Trophoblast cell (in vitro differentiated cells and primary cell): ENCODE measurements around the gene CSTF3.

Source experiments
- DNase-seq, 2 donors: peaks; one replicate each; pipeline ENCODE4 v3.0.0-alpha.2; 2016
- H2AFZ ChIP-seq: 2 replicates; pipeline ENCODE4 v1.6.1; 2013; ENCODE audit warnings: low read length, moderate library complexity, mild to moderate bottlenecking; ENCODE audit not compliant: insufficient read depth, poor library complexity
- H2AK5ac ChIP-seq: 2 replicates; pipeline ENCODE4 v1.6.1; 2013; ENCODE audit warnings: mild to moderate bottlenecking, low read length
- H2BK120ac ChIP-seq: 2 replicates; pipeline ENCODE4 v1.6.1; 2013; ENCODE audit warnings: low read length, mild to moderate bottlenecking, moderate library complexity; ENCODE audit not compliant: insufficient read depth, poor library complexity
- H2BK12ac ChIP-seq: 2 replicates; pipeline ENCODE4 v1.6.1; 2013; ENCODE audit warnings: mild to moderate bottlenecking, low read length, moderate library complexity
- H2BK5ac ChIP-seq: 2 replicates; pipeline ENCODE4 v1.6.1; 2013; ENCODE audit warnings: low read length, low read depth, moderate library complexity, mild to moderate bottlenecking; ENCODE audit not compliant: poor library complexity
- H3K14ac ChIP-seq: 2 replicates; pipeline ENCODE4 v1.6.1; 2013; ENCODE audit warnings: mild to moderate bottlenecking, low read length
- H3K18ac ChIP-seq: 2 replicates; pipeline ENCODE4 v1.6.1; 2013; ENCODE audit warnings: mild to moderate bottlenecking, low read length
- H3K23ac ChIP-seq: 2 replicates; pipeline ENCODE4 v1.6.1; 2013; ENCODE audit warnings: low read length
- H3K27ac ChIP-seq: 2 replicates; pipeline ENCODE4 v1.5.1; 2013; ENCODE audit warnings: low read depth, mild to moderate bottlenecking, inconsistent platforms, low read length, moderate library complexity
- H3K27me3 ChIP-seq: 2 replicates; pipeline ENCODE4 v1.6.1; 2013; ENCODE audit warnings: inconsistent platforms, mild to moderate bottlenecking, low read length, moderate library complexity; ENCODE audit not compliant: insufficient read depth
- H3K36me3 ChIP-seq, 2 experiments: 1 replicate in 1 of 2; 2 replicates in 1 of 2; pipeline ENCODE4 v1.6.1; 2013; ENCODE audit warnings: low read length in 2 of 2, mild to moderate bottlenecking in 2 of 2, moderate library complexity in 1 of 2; ENCODE audit not compliant: insufficient read depth in 2 of 2, control insufficient read depth in 1 of 2
- H3K4ac ChIP-seq: 2 replicates; pipeline ENCODE4 v1.6.1; 2013; ENCODE audit warnings: low read depth, mild to moderate bottlenecking, low read length, moderate library complexity
- H3K4me1 ChIP-seq, 2 experiments: 1 replicate in 1 of 2; 2 replicates in 1 of 2; pipeline ENCODE4 v1.6.1; 2013; ENCODE audit warnings: low read length in 2 of 2, mild to moderate bottlenecking in 2 of 2, moderate library complexity in 1 of 2; ENCODE audit not compliant: insufficient read depth in 2 of 2, control insufficient read depth in 1 of 2
- H3K4me2 ChIP-seq: 2 replicates; pipeline ENCODE4 v1.6.1; 2013; ENCODE audit warnings: inconsistent platforms, mild to moderate bottlenecking, low read length, moderate library complexity
- H3K4me3 ChIP-seq: 2 replicates; pipeline ENCODE4 v1.5.1; 2013; ENCODE audit warnings: mild to moderate bottlenecking, low read depth, low read length, inconsistent platforms
- H3K79me1 ChIP-seq: one replicate; pipeline ENCODE4 v1.6.1; 2013; ENCODE audit warnings: low read length
- H3K79me2 ChIP-seq: 2 replicates; pipeline ENCODE4 v1.6.1; 2013; ENCODE audit warnings: low read length, mild to moderate bottlenecking; ENCODE audit not compliant: control insufficient read depth, insufficient read depth, poor library complexity
- H3K9ac ChIP-seq: 2 replicates; pipeline ENCODE4 v1.6.1; 2013; ENCODE audit warnings: mild to moderate bottlenecking, low read length
- H3K9me3 ChIP-seq: 2 replicates; pipeline ENCODE4 v1.6.1; 2013; ENCODE audit warnings: low read depth, mild to moderate bottlenecking, control low read depth, inconsistent platforms, low read length; ENCODE audit not compliant: insufficient read depth
- H4K12ac ChIP-seq: 2 replicates; pipeline ENCODE4 v1.6.1; 2013; ENCODE audit warnings: low read depth, mild to moderate bottlenecking, low read length, moderate library complexity
- H4K8ac ChIP-seq: 2 replicates; pipeline ENCODE4 v1.6.1; 2013; ENCODE audit warnings: low read depth, mild to moderate bottlenecking, low read length, moderate library complexity
- H4K91ac ChIP-seq: one replicate; pipeline ENCODE4 v1.6.1; 2013; ENCODE audit warnings: low read depth, mild to moderate bottlenecking, low read length, moderate library complexity
- WGBS: extraction: QIAGEN DNeasy Blood & Tissue Kit; methylation state at CpG from one replicate; pipeline ENCODE4 v1.1.7; 2013; ENCODE audit warnings: missing lambda C conversion rate; ENCODE audit not compliant: insufficient read length, insufficient coverage; ENCODE audit errors: extremely low coverage; 5-methylcytosine and 5-hydroxymethylcytosine counted together

CSTF3 gene

DNA sequence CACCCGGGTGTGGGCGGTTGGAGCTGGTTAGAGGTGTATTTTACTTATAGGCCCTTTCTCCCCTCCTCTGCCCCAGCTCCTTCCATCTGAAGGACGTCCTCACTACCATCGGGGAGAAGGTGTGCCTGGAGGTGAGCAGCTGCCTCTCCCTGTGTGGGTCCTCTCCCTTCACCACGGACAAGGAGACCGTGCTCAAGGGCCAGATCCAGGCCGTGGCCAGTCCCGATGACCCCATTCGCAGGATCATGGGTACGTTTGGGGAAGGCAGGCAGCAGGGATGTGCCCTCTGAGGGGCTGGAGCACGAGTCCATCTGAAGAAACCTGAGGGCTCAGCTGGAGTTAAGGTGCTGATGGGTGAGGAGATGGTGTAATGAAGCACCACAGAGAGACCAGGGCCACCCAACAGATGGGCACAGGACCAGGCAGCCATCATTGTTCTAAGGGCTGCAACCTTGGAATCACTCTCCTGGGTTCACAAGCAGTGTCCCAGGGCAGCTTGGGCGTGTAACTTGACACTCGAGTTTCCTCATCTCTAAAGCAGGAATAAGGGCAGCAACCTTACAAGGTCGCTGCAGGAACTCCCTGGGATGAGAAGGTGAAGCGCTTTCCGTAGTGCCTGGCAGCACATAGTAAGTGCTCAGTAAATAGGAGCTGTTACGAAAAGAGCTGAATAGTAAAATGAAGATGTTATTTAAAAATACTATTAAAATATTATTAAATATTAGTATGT is 92.5 kb downstream of the CSTF3 start:
- H4K91ac ChIP-seq = no peak overlapping the region
- H3K4me1 ChIP-seq = peaks cover 4% of the 10 kb centered on the region in 2 experiments
- no peak overlapping the region for H3K27ac ChIP-seq
- H3K27me3 ChIP-seq = no peaks in the 10 kb centered on the region
- H3K9ac ChIP-seq = no peak overlapping the region
- DNase-seq = no peak
- H3K23ac ChIP-seq = no peak overlapping the region
- H2AK5ac ChIP-seq = no peak overlapping the region
- WGBS = no CpG with 5 or more reads among the region's 17 CpGs
- H3K4ac ChIP-seq = no peak overlapping the region
- no peak overlapping the region for H2BK5ac ChIP-seq
- H4K8ac ChIP-seq = no peak overlapping the region
- H2BK120ac ChIP-seq = no peak overlapping the region
- H3K9me3 ChIP-seq = no peaks in the 10 kb centered on the region
- no peak overlapping the region for H3K18ac ChIP-seq
- H3K79me1 ChIP-seq = no peaks in the 10 kb centered on the region
- peaks cover 24 to 31% of the 10 kb centered on the region in 2 experiments for H3K36me3 ChIP-seq
- no peak overlapping the region for H3K4me3 ChIP-seq
- H3K14ac ChIP-seq = no peak overlapping the region
- no peak overlapping the region for H2BK12ac ChIP-seq
- H4K12ac ChIP-seq = no peak overlapping the region
- no peaks in the 10 kb centered on the region for H3K79me2 ChIP-seq
- no peak overlapping the region for H2AFZ ChIP-seq
- no peak overlapping the region for H3K4me2 ChIP-seq

DNA sequence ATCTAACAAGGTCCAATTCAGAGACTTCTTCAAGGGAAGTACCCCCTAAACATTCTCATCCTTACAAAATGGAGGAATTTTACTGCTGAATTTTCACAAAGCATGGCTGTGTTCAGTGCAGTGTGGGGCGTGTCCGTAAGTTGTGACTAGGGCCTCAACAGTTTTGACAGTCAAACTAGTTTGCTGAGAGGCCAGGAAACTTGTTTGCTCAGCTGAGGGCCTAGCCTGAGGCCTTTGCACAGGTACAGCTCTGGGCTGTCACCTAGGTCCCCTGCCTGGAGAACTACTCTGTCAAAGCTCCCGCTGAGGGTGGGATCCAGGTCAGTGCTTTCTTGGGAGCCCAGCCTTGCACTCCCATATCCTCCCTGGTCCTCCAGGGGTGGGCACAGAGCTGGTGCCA is 94.0 kb downstream of the CSTF3 start:
- peaks cover 22 to 25% of the 10 kb centered on the region in 2 experiments for H3K36me3 ChIP-seq
- no peak overlapping the region for H2BK5ac ChIP-seq
- H3K27me3 ChIP-seq = no peaks in the 10 kb centered on the region
- no peak overlapping the region for H3K9ac ChIP-seq
- no peak overlapping the region for H2AK5ac ChIP-seq
- H3K14ac ChIP-seq = no peak overlapping the region
- H2AFZ ChIP-seq = no peak overlapping the region
- H4K8ac ChIP-seq = no peak overlapping the region
- no peak overlapping the region for H3K4ac ChIP-seq
- H2BK120ac ChIP-seq = no peak overlapping the region
- no peak overlapping the region for H3K23ac ChIP-seq
- no peaks in the 10 kb centered on the region for H3K9me3 ChIP-seq
- H4K12ac ChIP-seq = no peak overlapping the region
- H3K4me1 ChIP-seq = peaks cover 6% of the 10 kb centered on the region in 2 experiments
- no CpG with 5 or more reads among the region's 3 CpGs for WGBS
- peaks cover 3% of the 10 kb centered on the region for H3K79me1 ChIP-seq
- H3K18ac ChIP-seq = no peak overlapping the region
- H3K79me2 ChIP-seq = no peaks in the 10 kb centered on the region
- no peak overlapping the region for H3K27ac ChIP-seq
- no peak overlapping the region for H3K4me2 ChIP-seq
- DNase-seq = peak; percentile 35 to 54
- no peak overlapping the region for H2BK12ac ChIP-seq
- H3K4me3 ChIP-seq = no peak overlapping the region
- no peak overlapping the region for H4K91ac ChIP-seq

DNA sequence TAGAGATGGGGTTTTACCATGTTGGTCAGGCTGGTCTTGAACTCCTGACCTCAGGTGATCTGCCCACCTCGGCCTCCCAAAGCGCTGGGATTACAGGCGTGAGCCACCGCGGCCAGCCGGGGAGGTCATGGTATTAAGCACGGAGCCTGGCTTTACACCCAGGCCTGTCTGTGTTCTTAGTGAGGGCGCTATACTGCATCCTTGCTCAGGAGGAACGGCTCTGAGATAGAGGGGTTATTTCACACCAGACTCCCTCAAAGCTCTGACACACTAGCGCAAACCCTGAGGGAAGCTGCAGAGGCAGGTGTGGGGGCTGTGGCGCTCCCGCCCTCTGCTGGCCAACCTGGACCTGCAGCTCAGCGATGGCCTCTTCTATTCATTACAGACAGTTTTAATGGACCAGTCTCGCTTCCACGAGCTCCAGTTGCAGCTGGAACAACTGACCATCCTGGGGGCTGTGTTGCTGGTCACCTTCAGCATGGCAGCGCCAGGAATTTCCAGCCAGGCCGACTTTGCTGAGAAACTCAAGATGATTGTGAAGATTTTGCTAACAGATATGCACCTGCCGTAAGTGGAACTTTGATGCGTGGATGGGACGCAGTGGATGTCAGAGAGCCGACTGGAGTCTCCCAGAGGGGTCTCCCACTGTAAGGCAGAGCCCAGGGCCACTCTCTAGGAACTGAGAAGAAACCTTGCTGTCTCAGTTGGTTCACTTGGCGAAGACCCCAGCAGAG is 95.7 kb downstream of the CSTF3 start:
- no peak overlapping the region for H3K9ac ChIP-seq
- H4K12ac ChIP-seq = no peak overlapping the region
- H4K8ac ChIP-seq = no peak overlapping the region
- no peak overlapping the region for H3K4me2 ChIP-seq
- no peaks in the 10 kb centered on the region for H3K27me3 ChIP-seq
- H2AFZ ChIP-seq = no peak overlapping the region
- H3K14ac ChIP-seq = no peak overlapping the region
- H2AK5ac ChIP-seq = no peak overlapping the region
- H3K4ac ChIP-seq = no peak overlapping the region
- H3K23ac ChIP-seq = no peak overlapping the region
- H3K9me3 ChIP-seq = no peaks in the 10 kb centered on the region
- no peak overlapping the region for H3K4me3 ChIP-seq
- peak; percentile 61 to 80 for DNase-seq
- H3K27ac ChIP-seq = no peak overlapping the region
- no peak overlapping the region for H2BK120ac ChIP-seq
- WGBS = no CpG with 5 or more reads among the region's 22 CpGs
- H3K79me1 ChIP-seq = peaks cover 10% of the 10 kb centered on the region
- H3K36me3 ChIP-seq = peaks cover 16 to 18% of the 10 kb centered on the region in 2 experiments
- H3K18ac ChIP-seq = no peak overlapping the region
- H2BK12ac ChIP-seq = no peak overlapping the region
- H4K91ac ChIP-seq = no peak overlapping the region
- H2BK5ac ChIP-seq = no peak overlapping the region
- H3K4me1 ChIP-seq = peaks cover 10 to 16% of the 10 kb centered on the region in 2 experiments
- no peaks in the 10 kb centered on the region for H3K79me2 ChIP-seq

DNA sequence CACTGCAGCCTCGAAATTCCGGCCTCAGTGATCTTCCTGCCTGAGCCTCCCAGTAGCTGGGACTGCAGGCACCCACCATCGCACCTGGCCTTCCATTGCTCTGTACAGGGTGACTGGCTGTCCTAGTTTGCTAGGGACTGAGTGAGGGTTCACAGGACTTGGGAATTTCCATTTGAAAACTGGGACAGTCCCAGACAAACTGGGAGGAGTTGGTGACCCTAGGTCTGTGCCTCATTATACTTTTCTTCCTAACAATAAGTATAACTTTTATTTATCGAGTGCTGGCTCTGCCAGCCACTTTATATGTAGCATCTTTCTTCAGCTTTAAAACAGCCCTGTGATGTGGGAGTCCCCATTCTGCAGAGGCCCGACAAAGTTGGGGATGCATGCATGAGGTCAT is 96.4 kb downstream of the CSTF3 start:
- peak overlapping the region; percentile 54 for H3K4me3 ChIP-seq
- no peak overlapping the region for H2BK12ac ChIP-seq
- no peak overlapping the region for H3K23ac ChIP-seq
- peaks cover 19 to 20% of the 10 kb centered on the region in 2 experiments for H3K36me3 ChIP-seq
- H2AK5ac ChIP-seq = no peak overlapping the region
- H3K27ac ChIP-seq = no peak overlapping the region
- WGBS = no CpG with 5 or more reads among the region's 5 CpGs
- H2BK5ac ChIP-seq = no peak overlapping the region
- H3K4me1 ChIP-seq = peaks cover 10 to 22% of the 10 kb centered on the region in 2 experiments
- H3K9ac ChIP-seq = no peak overlapping the region
- no peak overlapping the region for H2AFZ ChIP-seq
- peaks cover 10% of the 10 kb centered on the region for H3K79me1 ChIP-seq
- no peak for DNase-seq
- H3K4me2 ChIP-seq = no peak overlapping the region
- H3K79me2 ChIP-seq = no peaks in the 10 kb centered on the region
- H3K14ac ChIP-seq = no peak overlapping the region
- H3K9me3 ChIP-seq = no peaks in the 10 kb centered on the region
- H4K91ac ChIP-seq = no peak overlapping the region
- no peak overlapping the region for H3K4ac ChIP-seq
- H4K8ac ChIP-seq = no peak overlapping the region
- no peak overlapping the region for H2BK120ac ChIP-seq
- H3K27me3 ChIP-seq = no peaks in the 10 kb centered on the region
- no peak overlapping the region for H4K12ac ChIP-seq
- no peak overlapping the region for H3K18ac ChIP-seq
